GM18868 (cell line): ENCODE data around the gene CMTM2.
"Not testable (repeated sequence)": the region's sequence is repeated elsewhere in the genome, so short reads cannot be mapped to it uniquely, and the experiment has no call there.

Experiments used
- ATAC-seq: cut with Tn5 transposase; IDR thresholded peaks from one replicate; pipeline ENCODE4 v1.9.1; 2021; ENCODE audit warnings: mild to moderate bottlenecking, moderate library complexity; ENCODE audit not compliant: unreplicated experiment

Gene CMTM2

DNA sequence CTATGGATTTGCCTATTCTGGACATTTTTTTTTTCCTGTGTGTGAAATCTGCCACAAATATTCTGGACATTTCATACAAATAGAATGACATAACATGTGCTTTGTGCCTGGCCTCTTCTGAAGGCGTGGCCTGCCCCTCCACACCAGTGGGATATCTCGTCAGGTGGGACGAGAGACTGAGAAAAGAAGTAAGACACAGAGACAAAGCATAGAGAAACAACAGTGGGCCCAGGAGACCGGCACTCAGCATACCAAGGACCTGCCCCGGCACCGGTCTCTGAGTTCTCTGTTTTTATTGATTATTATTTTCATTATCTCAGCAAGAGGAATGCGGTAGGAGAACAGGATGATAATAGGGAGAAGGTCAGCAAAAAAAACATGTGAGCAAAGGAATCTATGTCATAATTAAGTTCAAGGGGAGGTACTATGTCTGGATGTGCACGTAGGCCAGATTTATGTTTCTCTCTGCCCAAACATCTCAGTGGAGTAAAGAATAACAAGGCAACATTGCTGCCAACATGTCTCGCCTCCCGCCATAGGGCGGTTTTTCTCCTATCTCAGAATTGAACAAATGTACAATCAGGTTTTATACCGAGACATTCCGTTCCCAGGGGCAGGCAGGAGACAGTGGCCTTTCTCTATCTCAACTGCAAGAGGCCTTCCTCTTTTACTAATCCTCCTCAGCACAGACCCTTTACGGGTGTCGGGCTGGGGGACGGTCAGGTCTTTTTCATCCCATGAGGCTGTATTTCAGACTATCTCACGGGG lies 48.5 kb downstream of the CMTM2 start:
- not testable (repeated sequence) for ATAC-seq

GRCh38 chr16:66629856-66630255 lies 50.6 kb downstream of the CMTM2 start:
- no peak for ATAC-seq

- not testable (repeated sequence) for ATAC-seq
Measured at GRCh38 chr16:66630561-66631260, 51.4 kb downstream of the CMTM2 start.

DNA sequence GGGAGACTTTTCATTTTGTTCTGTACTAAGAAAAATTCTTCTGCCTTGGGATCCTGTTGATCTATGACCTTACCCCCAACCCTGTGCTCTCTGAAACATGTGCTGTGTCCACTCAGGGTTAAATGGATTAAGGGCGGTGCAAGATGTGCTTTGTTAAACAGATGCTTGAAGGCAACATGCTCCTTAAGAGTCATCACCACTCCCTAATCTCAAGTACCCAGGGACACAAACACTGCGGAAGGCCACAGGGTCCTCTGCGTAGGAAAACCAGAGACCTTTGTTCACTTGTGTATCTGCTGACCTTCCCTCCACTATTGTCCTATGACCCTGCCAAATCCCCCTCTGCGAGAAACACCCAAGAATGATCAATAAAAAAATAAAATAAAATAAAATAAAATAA lies 52.3 kb downstream of the CMTM2 start:
- not testable (repeated sequence) for ATAC-seq

GRCh38 chr16:66634527-66635196 lies 55.4 kb downstream of the CMTM2 start:
- ATAC-seq, result no peak

DNA sequence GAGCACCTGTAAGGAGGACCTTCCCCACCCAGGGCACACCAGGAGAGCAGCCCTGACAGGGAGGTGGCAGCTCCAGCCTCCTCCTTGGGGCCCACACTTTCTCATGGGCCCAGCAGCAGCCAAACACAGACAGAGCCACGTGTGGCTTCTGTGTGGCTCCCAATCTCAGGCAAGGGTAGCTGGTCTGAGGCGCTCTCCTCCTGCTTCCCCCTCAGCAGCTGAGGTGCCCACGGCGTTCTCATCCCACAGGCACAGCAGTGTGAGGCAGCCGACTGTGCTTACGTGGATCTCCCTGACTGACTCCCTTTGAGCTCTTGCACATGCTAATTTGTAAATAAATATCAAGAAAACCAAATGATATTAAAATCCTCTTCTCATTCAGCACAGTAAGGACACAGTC lies 56.1 kb downstream of the CMTM2 start:
- no peak for ATAC-seq

- ATAC-seq, result no peak
Measured at GRCh38 chr16:66636199-66636598, 56.9 kb downstream of the CMTM2 start.

DNA sequence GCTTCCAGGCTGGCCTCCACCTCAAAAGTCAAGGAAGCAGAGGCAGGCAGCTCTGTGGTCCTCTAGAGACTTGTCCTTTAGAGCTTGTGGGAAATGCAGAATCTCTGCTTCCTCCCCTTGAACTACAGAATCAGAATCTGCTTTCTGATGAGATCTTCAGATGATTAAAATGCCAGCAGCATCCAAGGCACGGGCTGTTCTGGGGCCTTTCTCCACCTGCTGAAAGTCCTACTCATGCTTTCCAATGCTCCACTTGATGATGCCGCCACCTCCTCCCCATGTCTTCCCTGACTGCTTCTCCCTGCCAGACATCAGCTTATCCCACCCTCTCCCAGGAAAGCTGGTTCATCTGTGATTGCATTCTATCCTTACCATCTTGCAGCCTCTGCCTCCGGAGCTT lies 58.5 kb downstream of the CMTM2 start:
- ATAC-seq, result no peak
